Astrocyte of the spinal cord (primary cell): ENCODE results near the gene LUZP2.

Experiments used
- DNase-seq: peaks from one replicate; pipeline ENCODE4 v3.0.0; 2011; ENCODE audit warnings: low read depth, low spot score
- H3K4me3 ChIP-seq: 2 replicates; pipeline ENCODE4 v1.5.1; 2011; ENCODE audit warnings: low read depth, mild to moderate bottlenecking, low read length, moderate library complexity
- CTCF ChIP-seq: IDR thresholded peaks from 2 replicates; pipeline ENCODE4 v1.5.1; 2012; ENCODE audit warnings: low read depth, mild to moderate bottlenecking, low read length, inconsistent platforms
- in situ Hi-C: cut with HindIII; loops from 2 replicates; pipeline ENCODE4 v1.10.0; 2017; ENCODE audit warnings: low sequenced_read_pairs

Gene LUZP2

GRCh38 chr11:25068451-25068850 lies 571.6 kb downstream of the LUZP2 start:
- H3K4me3 ChIP-seq = no peak overlapping the region
- TF ChIP-seq CTCF = no peak
- in situ Hi-C loops = no loop called here
- DNase-seq = no peak

DNA sequence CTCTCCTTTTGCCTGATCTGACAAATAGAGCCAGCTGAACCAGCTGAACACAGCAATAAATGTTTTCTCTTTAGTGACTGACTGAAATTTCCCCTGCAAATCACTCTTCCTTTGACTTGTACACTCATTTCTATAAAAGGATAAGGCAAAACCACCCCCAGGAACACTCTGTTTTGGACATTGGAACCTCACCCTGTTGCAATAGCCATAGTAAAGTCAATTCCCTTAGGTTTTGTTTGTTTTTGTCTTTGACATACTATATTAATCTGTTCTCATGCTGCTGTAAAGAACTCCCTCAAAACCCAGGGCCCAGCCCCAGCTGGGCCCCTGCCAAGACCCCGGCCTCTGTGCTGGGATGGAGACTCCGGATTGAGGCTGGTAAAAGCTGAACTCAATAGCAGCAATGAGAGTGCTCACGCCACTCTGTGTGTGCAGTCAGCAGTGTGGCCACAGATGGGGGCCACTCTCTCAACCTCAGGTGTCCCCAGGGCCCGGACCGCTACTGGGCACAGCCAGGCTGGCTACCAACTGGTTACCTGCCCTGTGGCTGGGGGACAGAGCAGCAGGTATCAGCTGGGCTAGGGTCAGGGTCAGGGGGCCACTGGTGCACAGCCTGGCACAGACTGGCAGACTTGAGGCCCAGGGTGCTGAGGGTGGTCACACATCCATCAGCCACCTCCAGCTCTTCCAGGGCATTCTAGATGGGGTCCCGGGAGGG lies 597.4 kb downstream of the LUZP2 start:
- in situ Hi-C loops = no loop called here
- no peak overlapping the region for H3K4me3 ChIP-seq
- TF ChIP-seq CTCF = no peak
- no peak for DNase-seq

GRCh38 chr11:25119416-25119815 lies 622.6 kb downstream of the LUZP2 start:
- DNase-seq = no peak
- H3K4me3 ChIP-seq = no peak overlapping the region
- TF ChIP-seq CTCF = no peak
- in situ Hi-C loops = no loop called here
